BLaER1 (cell line): ENCODE measurements around the gene OMA1.
"Not testable (repeated sequence)": the region's sequence is repeated elsewhere in the genome, so short reads cannot be mapped to it uniquely, and the experiment has no call there.

ENCODE experiments used
- H3K27ac ChIP-seq: shearing (Covaris generic); formaldehyde crosslinking; 2 replicates; pipeline ENCODE4 v1.8.1; 2022
- H3K27me3 ChIP-seq: shearing (Covaris generic); formaldehyde crosslinking; 2 replicates; pipeline ENCODE4 v1.8.1; 2022
- H3K36me3 ChIP-seq: shearing (Covaris generic); formaldehyde crosslinking; 2 replicates; pipeline ENCODE4 v1.8.1; 2022
- H3K4me1 ChIP-seq: shearing (Covaris generic); formaldehyde crosslinking; 2 replicates; pipeline ENCODE4 v1.8.1; 2022
- H3K4me2 ChIP-seq: shearing (Covaris generic); formaldehyde crosslinking; 2 replicates; pipeline ENCODE4 v1.8.1; 2022
- H3K4me3 ChIP-seq: shearing (Covaris generic); formaldehyde crosslinking; 2 replicates; pipeline ENCODE4 v1.8.1; 2022
- H3K9ac ChIP-seq: shearing (Covaris generic); formaldehyde crosslinking; 2 replicates; pipeline ENCODE4 v1.8.1; 2022
- H3K9me3 ChIP-seq: shearing (Covaris generic); formaldehyde crosslinking; 2 replicates; pipeline ENCODE4 v1.8.1; 2022
- H4K20me1 ChIP-seq: shearing (Covaris generic); formaldehyde crosslinking; 2 replicates; pipeline ENCODE4 v1.8.1; 2022
- Cebpa-rat ChIP-seq: shearing (Covaris generic); IDR thresholded peaks from 2 replicates; pipeline ENCODE4 v1.8.1; 2022

Gene OMA1

DNA sequence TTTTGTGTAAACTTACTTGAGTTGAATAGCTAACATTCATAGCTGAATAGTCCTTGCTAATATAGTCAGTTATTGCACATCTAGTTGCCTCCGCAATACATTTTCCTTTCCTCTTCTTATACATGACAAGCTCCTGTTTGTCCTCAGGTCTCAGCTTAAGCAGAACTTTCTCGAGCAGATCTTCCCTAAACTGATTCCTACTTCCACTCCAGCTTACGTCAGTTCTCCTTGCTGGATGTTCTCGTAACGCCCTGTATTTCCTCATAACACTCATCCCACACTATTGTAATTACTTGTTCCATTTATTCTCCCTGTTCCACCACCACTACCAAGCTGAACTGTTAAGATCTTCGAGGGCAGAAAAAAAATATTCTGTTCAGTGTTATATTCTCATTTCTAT, 15.1 kb upstream of the OMA1 start:
- no peaks in the 10 kb centered on the region for H3K4me1 ChIP-seq
- H3K4me3 ChIP-seq = no peak overlapping the region
- no peak overlapping the region for H3K9ac ChIP-seq
- H3K27ac ChIP-seq = no peak overlapping the region
- no peak overlapping the region for H3K4me2 ChIP-seq
- H3K36me3 ChIP-seq = no peaks in the 10 kb centered on the region
- no peak for TF ChIP-seq Cebpa-rat
- 0 out of 2 replicates have a peak, but pooled peaks cover 13% of the 10 kb centered on the region for H3K9me3 ChIP-seq
- no peaks in the 10 kb centered on the region for H4K20me1 ChIP-seq
- H3K27me3 ChIP-seq = no peaks in the 10 kb centered on the region

DNA sequence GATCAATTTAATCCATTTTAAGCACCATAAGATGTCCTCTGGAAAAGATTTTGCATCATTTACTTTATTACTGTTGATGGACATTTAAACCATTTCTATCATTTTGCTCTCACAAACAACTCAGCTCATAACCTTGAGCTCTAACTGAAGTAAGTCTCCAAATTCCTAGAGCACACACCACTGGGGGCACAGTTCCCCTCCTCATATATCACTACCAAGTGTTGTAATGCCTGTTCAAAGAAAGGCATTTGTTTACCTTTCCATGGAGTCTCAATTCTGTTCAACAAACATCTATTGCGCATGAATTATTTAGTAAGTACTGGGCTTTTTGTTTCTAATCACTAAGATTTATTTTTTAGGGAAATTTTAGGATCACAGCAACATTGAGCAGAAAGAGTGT, 8.9 kb upstream of the OMA1 start:
- Histone ChIP-seq H3K4me3 (no peak overlapping the region), H3K4me2 (no peak overlapping the region), H3K36me3 (no peaks in the 10 kb centered on the region), H3K9ac (no peak overlapping the region), H4K20me1 (no peaks in the 10 kb centered on the region), H3K9me3 (0 out of 2 replicates have a peak, but pooled peaks cover 6% of the 10 kb centered on the region), H3K27me3 (no peaks in the 10 kb centered on the region), H3K4me1 (no peaks in the 10 kb centered on the region), H3K27ac (no peak overlapping the region)
- no peak for TF ChIP-seq Cebpa-rat

DNA sequence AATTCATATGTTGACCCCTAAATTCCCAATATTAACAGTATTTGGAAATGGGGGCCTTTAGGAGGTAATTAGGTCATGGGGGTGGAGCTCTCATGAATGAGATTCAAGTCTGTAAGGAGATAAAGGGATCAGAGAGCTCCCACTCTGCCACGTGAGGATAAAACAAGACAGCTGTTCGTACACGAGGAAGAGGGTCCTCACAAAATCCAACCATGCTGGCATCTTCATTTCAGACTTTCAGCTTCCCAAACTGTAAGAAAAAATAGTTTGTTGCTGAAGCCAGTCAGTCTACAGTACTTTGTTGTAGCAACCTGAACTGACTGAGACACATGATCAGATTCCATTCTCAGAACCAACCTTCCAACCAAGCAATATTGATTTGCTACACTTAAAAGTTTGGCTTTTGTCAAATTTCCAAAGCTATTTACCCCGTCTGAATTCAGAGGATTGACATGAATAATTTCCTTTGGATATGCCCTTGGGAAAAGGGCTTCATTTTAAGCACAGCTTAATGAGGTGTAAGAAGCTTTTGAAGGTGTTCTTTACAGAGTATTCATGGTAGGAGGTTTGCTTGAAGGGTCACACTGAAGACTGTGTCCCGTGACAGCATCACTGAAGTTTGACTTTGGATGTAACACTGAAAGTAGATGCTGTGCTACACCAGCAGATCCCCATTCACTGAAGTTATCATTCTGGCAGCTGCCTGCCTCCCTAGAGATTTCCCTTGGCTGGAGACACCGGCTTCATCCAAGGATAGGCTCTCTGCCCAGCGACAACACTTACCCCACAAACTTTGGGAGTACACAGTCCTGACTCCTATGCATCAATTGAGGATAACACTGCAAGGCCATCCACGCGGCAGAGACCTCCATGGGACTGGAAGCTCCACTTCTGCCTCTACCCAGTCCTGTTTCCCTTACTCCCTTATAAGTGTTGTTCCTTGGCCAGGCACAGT, 4.9 kb upstream of the OMA1 start:
- no peaks in the 10 kb centered on the region for H3K27me3 ChIP-seq
- H3K4me3 ChIP-seq = no peak overlapping the region
- H3K4me2 ChIP-seq = no peak overlapping the region
- no peaks in the 10 kb centered on the region for H3K4me1 ChIP-seq
- H3K36me3 ChIP-seq = no peaks in the 10 kb centered on the region
- no peak overlapping the region for H3K9ac ChIP-seq
- H3K27ac ChIP-seq = no peak overlapping the region
- TF ChIP-seq Cebpa-rat = no peak
- H4K20me1 ChIP-seq = no peaks in the 10 kb centered on the region
- H3K9me3 ChIP-seq = no peaks in the 10 kb centered on the region

DNA sequence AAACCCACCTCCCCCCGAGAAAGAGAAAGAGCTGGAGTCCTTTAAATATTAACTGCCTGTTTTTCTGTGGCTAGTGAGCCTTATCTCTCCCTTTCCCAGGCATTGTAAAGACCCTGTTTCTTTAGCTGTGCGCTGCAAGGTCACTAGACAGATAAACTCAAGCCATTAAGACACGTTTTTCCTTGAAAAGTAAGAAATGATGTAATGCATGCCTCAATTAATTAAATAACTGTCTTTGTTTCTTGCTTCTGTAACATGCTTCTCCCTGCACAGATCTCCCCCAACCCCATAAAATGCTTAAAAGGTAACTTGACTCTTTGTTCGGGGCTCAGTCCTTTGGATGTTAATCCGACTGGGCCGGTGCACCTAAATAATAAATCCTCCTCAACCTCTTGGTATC, 2.8 kb upstream of the OMA1 start:
- not testable (repeated sequence) for H3K4me2 ChIP-seq

DNA sequence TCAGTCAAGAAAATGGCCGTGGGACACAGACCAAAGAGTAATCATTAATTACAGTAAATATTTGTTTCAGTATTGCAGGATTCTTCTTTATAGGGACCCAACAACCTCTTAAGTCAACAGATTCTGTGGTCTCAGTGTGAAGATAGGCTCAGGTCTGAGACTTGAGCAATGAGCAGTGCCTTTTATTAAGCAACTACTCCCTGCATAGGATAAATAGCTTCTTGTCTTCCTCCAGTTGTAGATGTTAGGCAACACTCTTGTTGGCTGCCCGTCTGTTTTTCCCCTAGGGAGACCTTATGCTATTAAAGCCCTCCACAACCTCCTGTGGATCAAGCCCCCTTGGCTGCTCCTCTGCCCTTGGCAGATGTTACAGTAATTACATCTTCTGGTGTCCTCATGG, 1.8 kb upstream of the OMA1 start:
- Histone ChIP-seq H3K9me3 (no peaks in the 10 kb centered on the region), H3K4me3 (no peak overlapping the region), H3K4me1 (peaks cover 8% of the 10 kb centered on the region), H3K27ac (no peak overlapping the region), H3K27me3 (no peaks in the 10 kb centered on the region), H3K9ac (no peak overlapping the region), H3K36me3 (no peaks in the 10 kb centered on the region), H3K4me2 (no peak overlapping the region), H4K20me1 (no peaks in the 10 kb centered on the region)
- no peak for TF ChIP-seq Cebpa-rat

More for the DNA sequence above, 2.8 kb upstream of the OMA1 start:
- not testable (repeated sequence) for H3K4me3 ChIP-seq, H3K4me1 ChIP-seq, H3K9me3 ChIP-seq, H3K27me3 ChIP-seq, H3K36me3 ChIP-seq, H3K9ac ChIP-seq, H4K20me1 ChIP-seq, H3K27ac ChIP-seq

DNA sequence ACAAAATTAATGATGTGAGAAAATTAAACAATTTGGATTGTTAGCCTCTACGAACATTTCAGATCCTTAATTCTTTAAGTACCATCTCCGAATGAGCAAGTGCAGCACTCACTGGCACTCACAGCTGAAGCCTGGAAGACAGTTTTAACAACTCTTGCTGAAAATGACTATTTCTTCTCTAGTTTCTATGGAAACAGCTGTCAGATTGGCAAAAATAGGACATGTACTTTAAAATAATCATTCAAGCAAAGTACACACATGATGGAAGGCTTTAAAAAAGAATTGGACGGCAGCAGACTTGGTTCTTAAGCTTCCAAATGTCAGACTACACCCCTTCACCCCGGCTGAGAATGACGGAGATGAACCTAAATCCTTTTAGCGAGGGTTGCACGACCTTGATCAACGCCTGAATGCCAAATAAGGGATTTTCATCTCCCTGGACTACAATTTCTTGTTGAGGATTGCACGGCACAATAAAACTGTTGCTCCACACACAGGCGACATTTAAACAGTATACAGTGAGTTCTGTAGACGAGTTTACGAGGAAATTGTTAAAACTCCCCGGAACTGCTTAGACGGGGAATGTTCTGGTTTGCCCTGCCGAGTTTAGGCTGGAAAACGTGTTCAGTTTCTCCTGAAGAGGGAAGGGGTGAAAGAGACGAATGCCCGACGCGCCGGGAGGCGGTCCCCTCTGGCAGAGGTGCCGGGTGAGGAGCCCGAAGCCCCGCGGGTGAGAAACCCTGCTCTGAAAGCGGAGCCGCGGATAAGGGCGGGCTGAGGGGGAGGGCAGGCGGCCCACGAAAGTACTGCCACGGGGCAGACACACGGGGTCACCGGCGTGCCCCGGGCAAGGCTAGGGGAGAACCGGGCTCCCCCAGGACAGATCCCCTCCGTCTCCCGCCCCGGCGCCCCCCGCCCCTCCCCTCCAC, 671 bp downstream of the OMA1 start:
- Histone ChIP-seq H3K9me3 (no peaks in the 10 kb centered on the region), H4K20me1 (no peaks in the 10 kb centered on the region), H3K4me3 (peak overlapping the region; percentile 78), H3K4me2 (peak overlapping the region; percentile 84), H3K9ac (peak overlapping the region; percentile 77), H3K4me1 (peaks cover 8% of the 10 kb centered on the region), H3K27me3 (no peaks in the 10 kb centered on the region), H3K27ac (peak overlapping the region; percentile 80), H3K36me3 (no peaks in the 10 kb centered on the region)
- TF ChIP-seq Cebpa-rat = no peak

DNA sequence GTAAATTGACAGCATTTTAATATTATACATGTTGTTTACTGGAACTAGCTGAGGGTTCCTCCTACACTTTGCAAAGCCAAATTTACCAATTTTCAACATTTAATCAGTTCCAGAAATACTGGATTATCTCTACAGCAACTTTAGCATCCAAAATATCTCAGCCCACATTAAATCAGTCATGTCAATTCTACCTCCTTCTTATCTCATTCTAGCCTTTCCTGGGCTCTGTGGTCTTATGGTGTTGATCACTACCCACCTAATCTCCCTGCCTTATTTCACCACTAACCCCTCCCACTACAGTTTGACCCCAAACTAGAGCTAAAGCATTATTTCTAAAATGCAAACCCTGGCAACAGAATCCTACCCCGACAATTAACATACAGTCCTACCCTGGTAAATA, 3.3 kb downstream of the OMA1 start:
- H3K4me1 ChIP-seq = peaks cover 8% of the 10 kb centered on the region
- H3K4me2 ChIP-seq = no peak overlapping the region

DNA sequence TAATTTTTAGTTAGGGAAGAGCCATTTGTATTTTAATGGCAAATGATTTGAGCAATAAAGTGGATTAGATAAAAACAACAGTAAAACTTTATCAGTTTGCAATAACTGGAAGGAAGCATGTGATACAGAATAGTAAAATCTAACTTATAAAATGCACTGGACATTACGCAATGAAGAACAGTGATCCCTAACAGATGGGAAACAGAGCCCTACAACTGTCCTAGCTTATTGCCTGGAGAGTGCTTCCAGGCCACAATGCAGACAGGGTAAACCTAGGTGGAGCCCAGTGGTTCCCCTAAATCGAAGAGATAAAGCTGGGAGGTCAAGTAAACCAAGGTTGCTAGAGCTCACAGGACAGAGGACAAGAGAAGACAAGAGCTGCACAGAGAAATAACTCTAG, 7.0 kb downstream of the OMA1 start:
- Histone ChIP-seq H3K27me3 (no peaks in the 10 kb centered on the region), H3K4me3 (no peak overlapping the region), H3K36me3 (peaks cover 4% of the 10 kb centered on the region; the same call in 1 of the 2 replicates), H3K9me3 (no peaks in the 10 kb centered on the region), H3K9ac (no peak overlapping the region), H3K4me1 (no peaks in the 10 kb centered on the region), H3K4me2 (no peak overlapping the region), H4K20me1 (0 out of 2 replicates have a peak, but pooled peaks cover 5% of the 10 kb centered on the region), H3K27ac (no peak overlapping the region)
- peak; percentile 57; the same call in 1 of the 2 replicates for TF ChIP-seq Cebpa-rat

More for the DNA sequence above, 3.3 kb downstream of the OMA1 start:
- Histone ChIP-seq H3K36me3 (no peaks in the 10 kb centered on the region), H3K27me3 (no peaks in the 10 kb centered on the region), H4K20me1 (0 out of 2 replicates have a peak, but pooled peaks cover 5% of the 10 kb centered on the region), H3K9me3 (no peaks in the 10 kb centered on the region), H3K9ac (no peak overlapping the region), H3K27ac (no peak overlapping the region), H3K4me3 (no peak overlapping the region)
- TF ChIP-seq Cebpa-rat = no peak

DNA sequence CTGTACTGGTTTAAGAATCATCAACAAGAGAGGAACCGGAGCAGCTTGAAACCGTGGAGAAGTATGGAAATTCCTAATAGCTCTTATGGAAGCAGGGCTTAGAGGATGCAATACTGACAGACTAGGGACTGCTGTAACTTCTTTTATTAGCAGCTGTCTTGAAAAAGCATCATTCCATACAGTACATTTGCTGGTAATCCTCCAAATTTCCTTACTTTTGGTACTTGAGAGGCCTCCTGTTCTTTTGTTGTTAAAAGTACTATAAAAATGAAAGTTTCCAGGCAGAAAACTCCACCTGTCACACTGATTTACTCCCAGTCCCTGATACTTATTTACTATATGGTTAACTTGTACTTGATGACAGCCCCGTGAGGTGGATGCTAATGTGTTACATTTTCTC, 7.7 kb downstream of the OMA1 start:
- no peak overlapping the region for H3K9ac ChIP-seq
- no peak for TF ChIP-seq Cebpa-rat
- H3K4me3 ChIP-seq = no peak overlapping the region
- H3K36me3 ChIP-seq = peaks cover 4% of the 10 kb centered on the region; the same call in 1 of the 2 replicates
- H3K27me3 ChIP-seq = no peaks in the 10 kb centered on the region
- H3K27ac ChIP-seq = no peak overlapping the region
- H3K4me2 ChIP-seq = no peak overlapping the region
- H3K4me1 ChIP-seq = no peaks in the 10 kb centered on the region
- H3K9me3 ChIP-seq = no peaks in the 10 kb centered on the region
- H4K20me1 ChIP-seq = 0 out of 2 replicates have a peak, but pooled peaks cover 5% of the 10 kb centered on the region

DNA sequence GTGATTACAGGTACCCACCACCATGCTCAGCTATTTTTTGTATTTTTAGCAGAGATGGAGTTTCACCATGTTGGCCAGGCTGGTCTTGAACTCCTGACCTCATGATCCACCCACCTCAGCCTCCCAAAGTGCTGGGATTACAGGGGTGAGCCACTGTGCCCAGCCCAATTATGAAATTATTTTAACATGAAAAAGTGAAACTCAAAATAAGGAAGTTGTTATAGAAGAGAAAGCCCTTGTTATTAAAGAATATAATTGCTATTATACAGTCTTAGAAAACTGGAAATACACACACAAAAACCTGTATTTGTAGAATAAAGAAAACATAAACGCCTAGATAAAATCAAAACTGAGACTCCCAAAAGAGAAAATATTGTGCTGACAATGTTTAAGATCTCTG, 14.7 kb downstream of the OMA1 start:
- not testable (repeated sequence) for H3K9ac ChIP-seq, H3K4me1 ChIP-seq, H3K4me3 ChIP-seq, H4K20me1 ChIP-seq, H3K36me3 ChIP-seq, H3K27me3 ChIP-seq, H3K9me3 ChIP-seq, H3K4me2 ChIP-seq, H3K27ac ChIP-seq
